ACHN (cell line): ENCODE results near the gene COL28A1.
"Not testable (repeated sequence)": the region's sequence is repeated elsewhere in the genome, so short reads cannot be mapped to it uniquely, and the experiment has no call there.

Experiments used
- DNase-seq: peaks from one replicate; pipeline ENCODE4 v3.0.0-alpha.2; 2015
- in situ Hi-C: cut with HindIII; loops from 2 replicates; pipeline ENCODE4 v1.10.0; 2017; ENCODE audit warnings: low sequenced_read_pairs, low pct_ligation_motif_present, low pct_unique_long_range_greater_than_20kb

COL28A1 gene

DNA sequence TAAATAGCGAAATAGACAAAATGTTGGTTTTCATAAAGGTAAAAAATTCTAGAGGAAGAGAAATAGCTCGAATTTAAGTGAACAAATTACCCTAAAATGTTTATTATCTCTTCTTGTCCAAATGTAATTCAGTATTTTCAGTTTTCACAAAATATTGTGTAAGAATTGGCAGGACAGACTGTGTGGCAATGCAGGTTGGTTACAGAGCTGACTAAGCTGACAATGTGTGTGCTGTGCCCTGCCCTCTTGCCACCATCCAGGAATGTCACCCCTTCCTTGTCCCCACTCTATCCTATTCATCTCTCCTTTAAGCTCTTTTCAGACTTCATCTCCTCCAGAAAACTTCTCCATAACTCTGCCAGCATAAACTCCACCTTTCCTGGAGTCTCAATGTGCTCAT, 46.1 kb downstream of the COL28A1 start:
- no peak for DNase-seq
- in situ Hi-C loops: no loop called here

DNA sequence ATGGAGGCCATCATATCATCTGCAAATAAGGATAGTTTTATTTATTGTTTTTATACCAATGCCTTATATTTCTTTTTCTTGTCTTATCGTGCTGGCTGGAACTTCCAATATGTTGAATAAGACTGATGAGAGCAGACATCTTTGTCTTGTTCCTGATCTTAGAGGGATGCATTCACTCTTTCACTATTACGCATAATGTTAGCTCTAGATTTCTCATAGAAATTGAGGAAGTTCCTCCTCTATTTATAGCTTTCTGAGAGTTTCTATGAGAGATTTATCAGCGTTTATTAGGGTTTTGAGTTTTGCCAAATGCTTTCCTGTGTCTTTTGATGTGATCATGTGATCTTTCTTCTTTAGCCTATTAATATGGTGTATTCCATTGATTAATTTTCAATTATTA, 49.3 kb downstream of the COL28A1 start:
- in situ Hi-C loops: no loop called here
- no peak for DNase-seq

DNA sequence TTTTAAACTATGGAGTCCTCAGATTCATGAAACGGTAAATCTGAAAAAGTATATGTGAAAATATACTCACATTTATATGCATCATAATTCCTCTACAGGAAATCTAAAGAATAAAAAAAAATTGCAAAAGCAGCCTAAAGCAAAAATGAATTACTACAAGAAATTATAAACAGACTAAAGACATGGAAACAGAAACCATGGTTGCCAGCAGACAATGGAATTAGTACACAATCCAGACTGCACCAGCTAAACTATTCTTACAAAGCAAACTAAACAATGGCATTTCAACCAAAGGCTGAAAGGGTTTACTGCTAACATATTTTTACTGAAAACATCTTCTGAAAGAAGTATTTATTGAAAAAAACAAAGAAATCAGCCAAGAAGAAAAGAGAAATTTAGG, 51.6 kb downstream of the COL28A1 start:
- in situ Hi-C loops: no loop called here
- no peak for DNase-seq

DNA sequence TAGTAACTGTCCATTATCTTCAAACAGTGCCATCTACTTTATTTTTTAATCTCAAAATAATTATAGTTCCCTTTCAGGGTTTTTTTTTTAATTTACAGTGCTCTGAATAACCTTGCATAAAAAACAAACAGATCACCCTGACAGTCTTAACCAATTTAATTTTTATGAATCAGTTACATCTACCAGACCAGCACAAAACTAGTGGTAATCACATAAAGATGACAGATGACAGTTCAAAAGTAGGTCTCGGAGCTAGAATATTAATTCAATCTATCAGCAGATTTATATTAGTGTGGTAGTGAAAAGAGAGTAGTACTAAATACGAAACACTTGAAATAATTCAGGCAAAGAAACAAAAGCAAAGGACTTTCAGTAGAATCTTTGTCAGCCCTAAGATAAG, 53.9 kb downstream of the COL28A1 start:
- DNase-seq: no peak
- in situ Hi-C loops: no loop called here

DNA sequence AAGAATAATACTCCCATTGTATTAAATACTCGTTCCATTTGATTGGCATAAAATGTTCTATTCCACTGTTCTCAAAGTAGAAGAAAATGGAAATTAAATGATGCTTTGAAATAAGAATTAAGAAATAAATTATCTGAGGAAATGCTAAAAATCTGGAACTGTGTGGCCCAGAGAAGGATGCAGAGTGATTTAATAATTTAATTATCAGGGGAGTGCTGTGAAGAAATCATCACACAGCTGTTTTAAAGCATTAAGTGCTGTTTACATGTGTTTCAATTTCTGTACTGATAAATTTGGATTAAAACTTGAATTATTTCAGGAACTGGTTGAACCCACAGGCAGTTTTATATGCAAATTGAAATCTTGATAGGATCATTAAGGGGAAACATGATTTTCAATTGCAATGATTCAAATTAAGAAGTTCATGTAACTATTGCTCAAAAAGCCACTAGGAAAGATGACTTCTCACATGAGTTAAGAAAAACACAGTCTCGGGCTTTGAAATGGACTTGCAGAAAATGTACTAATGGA, 56.3 kb downstream of the COL28A1 start:
- DNase-seq: no peak
- in situ Hi-C loops: no loop called here

DNA sequence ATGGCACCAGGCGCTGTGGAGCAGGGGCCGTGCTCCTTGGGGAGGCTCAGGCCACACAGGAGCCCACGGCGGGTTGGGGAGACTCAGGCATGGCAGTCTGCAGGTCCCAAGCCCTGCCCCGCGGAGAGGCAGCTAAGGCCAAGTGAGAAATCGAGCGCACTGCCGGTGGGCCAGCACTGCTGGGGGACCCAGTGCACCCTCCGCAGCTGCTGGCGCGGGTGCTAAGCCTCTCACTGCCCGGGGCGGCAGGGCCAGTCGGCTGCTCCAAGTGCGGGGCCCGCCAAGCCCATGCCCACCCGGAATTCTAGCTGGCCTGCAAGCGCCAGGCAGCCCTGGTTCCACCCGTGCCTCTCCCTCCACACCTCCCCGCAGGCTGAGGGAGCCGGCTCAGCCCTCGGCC, 57.1 kb downstream of the COL28A1 start:
- DNase-seq: no peak
- in situ Hi-C loops: no loop called here

DNA sequence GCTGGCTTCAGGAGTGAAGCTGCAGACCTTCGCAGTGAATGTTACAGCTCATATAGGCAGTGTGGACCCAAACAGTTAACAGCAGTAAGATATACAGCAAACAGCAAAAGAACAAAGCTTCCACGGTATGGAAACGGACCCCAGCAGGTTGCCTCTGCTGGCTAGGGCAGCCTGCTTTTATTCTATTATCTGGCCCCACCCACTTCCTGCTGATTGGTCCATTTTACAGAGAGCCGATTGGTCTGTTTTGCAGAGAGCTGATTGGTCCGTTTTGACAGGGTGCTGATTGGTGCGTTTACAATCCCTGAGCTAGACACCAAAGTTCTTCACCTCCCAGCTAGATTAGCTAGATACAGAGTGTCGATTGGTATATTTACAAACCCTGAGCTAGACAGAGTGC, 58.0 kb downstream of the COL28A1 start:
- DNase-seq, in situ Hi-C loops: not testable (repeated sequence)

DNA sequence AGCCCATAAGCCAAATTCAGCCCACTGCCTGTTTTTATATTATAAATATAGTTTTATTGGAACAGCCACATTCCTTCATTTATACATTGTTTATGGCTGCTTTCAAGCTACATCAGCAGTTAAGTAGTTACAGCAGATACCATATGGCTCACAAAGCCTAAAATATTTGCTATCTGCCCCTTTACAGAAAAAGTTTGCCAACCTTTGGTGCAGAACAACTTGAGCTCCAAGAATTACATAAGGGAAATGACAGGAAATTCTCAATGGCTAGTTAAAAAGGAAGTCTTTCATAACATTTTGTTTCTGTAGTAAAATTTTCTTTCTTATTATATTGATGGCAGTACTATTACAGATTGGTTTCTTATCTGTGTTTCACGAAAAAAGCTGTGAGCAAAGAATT, 59.3 kb downstream of the COL28A1 start:
- in situ Hi-C loops: no loop called here

DNA sequence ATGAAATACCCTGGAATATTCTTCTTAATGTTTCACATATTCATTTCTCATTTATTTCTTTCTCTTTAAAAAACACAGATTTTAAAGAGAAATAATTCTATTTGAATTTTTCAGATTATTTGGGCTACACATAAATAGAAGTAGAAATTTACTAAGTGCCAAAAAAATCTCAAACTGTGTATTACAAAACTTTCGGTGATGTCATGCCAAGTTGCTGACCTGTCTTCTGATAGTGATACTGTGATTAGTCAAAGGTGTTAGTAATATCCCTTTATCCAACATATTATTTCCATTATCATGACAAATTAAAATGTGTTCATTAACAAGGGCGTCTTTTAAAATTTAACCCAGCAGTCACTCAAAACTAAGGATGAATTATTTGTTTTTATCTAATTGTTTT, 60.1 kb downstream of the COL28A1 start:
- DNase-seq: no peak
- in situ Hi-C loops: no loop called here

More for the DNA sequence above, 59.3 kb downstream of the COL28A1 start:
- DNase-seq: no peak

DNA sequence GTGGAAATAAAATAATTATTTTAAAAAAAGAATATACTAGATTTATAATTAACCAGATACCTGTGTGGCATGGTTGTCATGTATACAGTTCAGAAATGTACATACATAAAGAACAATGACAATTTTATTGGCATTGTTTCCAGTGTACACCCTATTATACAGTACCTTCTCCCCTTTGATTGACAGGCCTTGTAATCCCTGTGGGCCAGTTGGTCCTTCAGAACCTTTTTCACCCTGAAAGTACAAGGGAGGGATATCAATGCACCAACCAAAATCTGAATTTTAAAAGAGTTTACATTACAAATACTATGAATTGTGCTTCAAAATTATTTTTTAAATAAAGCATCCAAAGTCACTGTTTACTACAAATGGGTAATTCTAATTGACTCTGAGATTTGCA, 61.2 kb downstream of the COL28A1 start:
- in situ Hi-C loops: no loop called here
- DNase-seq: no peak

DNA sequence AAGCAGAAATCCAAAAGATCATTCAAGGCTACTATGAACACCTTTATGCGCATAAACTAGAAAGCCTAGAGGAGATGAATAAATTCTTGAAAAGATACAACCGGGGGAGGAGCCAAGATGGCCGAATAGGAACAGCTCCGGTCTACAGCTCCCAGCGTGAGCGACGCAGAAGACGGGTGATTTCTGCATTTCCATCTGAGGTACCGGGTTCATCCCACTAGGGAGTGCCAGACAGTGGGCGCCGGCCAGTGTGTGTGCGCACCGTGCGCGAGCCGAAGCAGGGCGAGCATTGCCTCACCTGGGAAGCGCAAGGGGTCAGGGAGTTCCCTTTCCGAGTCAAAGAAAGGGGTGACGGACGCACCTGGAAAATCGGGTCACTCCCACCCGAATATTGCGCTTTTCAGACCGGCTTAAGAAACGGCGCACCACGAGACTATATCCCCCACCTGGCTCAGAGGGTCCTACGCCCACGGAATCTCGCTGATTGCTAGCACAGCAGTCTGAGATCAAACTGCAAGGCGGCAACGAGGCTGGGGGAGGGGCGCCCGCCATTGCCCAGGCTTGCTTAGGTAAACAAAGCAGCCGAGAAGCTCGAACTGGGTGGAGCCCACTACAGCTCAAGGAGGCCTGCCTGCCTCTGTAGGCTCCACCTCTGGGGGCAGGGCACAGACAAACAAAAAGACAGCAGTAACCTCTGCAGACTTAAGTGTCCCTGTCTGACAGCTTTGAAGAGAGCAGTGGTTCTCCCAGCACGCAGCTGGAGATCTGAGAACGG, 70.5 kb downstream of the COL28A1 start:
- in situ Hi-C loops, DNase-seq: not testable (repeated sequence)

DNA sequence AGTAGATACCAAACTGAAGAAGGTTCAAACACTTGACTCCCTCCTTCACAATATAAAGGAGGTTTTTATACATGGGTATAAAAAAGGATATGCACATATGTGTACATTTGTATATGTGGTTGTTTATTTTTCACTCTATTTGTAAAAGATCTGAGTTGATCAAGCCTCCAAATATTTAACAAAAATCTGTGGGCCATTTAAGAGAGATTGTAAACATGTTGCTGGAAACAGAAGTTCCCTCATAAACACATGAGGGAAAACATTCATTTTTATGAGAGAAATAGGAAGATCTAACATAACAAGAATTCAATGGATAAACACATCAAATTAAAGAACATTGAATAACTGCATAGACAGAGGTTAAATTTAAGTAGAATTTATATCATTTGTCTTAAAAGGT, 81.7 kb downstream of the COL28A1 start:
- in situ Hi-C loops: no loop called here
- DNase-seq: no peak

DNA sequence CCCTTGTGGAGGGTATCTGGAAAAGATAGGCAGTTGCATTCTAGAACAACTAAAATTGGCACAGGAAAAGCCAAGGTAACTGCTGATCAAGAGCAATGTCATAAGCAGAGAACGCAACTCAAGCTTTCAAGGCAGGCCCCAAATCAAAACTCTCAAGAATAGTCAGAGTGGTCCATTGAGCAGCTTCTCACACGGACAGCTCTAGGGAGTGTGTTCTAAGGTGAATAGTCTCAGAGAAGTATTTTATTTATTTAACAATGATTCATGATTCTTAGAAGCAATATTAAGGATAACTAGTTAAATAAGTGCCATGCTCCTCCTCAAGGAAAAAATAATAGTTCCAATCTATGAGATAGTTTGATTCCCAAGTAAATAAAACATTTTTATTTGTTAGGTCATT, 83.0 kb downstream of the COL28A1 start:
- DNase-seq: no peak
- in situ Hi-C loops: no loop called here

DNA sequence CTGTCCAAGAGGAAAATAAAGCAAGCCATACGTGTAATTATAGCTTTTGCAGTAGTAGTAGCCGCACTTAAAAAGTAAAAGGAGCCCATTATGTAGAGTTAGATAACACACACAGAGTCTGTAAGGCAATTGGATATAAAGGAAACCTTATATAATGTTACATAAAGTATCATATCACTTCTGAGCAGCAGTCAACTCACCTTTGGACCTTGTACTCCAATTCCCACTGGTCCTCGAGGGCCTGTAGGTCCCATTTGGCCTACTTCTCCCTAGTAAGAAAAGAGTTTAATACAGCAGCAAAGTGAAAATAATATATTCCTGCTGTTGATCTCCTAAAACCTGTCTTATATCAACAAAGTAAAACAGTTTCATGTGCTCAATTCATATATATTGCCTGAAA, 83.6 kb downstream of the COL28A1 start:
- DNase-seq: no peak
- in situ Hi-C loops: no loop called here

DNA sequence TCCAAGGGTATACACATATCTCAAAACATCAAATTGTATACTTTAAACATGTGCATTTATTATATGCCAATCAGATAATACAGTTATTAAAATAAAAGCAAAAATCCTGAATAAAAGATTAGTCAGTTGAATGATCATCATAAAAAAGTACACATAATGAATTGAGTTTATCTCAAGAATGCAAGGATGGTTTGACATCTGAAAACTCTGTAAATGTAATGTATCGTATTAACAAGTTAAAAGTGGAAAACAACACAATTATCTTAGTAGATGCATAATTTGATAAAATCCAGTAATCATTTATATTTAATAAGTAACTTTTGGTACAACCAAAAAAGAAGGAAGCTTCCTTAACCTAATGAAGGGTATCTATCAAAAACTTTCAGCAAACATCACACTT, 86.6 kb downstream of the COL28A1 start:
- in situ Hi-C loops: no loop called here
- DNase-seq: no peak

DNA sequence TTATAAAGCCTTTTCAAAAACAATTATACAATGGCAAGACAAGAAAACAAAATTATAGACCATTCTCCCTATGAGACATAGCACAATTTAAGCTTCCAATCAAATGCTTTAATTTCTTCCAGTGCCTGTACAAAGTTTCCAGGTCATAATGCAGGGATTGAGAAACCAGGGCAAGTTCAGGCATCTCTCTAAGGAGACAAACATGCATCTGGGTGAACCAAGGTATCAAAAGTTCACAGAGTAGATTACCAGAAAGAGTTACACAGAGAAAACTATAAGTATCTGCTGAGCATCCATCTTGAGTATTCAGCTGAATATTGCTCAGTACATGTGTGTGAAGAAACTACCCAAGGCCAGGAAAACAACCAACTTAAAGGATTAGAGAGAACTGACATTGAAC, 89.1 kb downstream of the COL28A1 start:
- in situ Hi-C loops: no loop called here
- no peak for DNase-seq

DNA sequence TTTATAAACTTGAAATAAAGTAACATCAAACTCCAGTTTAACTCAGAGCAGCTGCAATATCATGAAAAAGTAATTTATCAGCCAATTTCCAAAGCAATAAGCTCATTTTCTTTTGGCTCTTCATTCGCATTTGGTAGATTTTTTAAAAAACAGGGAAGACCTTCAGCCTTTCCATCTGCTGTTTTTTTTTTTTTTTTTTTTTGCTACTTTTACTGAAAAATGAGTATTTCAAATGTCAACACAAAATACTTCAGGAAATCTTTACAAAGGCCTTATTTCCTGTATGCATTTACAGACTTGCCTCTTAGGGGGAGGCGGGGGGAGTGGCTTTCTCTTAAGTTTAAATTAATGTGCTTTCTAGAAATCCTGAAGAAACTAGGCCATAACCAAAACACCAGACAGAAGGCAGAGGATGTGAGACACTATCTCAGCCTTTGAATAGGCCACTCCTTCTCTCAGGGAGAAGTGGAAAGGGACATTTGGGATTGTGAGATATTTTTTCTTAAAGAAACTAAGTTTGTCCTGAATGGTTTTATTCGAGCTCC, 91.8 kb downstream of the COL28A1 start:
- DNase-seq: no peak
- in situ Hi-C loops: no loop called here

DNA sequence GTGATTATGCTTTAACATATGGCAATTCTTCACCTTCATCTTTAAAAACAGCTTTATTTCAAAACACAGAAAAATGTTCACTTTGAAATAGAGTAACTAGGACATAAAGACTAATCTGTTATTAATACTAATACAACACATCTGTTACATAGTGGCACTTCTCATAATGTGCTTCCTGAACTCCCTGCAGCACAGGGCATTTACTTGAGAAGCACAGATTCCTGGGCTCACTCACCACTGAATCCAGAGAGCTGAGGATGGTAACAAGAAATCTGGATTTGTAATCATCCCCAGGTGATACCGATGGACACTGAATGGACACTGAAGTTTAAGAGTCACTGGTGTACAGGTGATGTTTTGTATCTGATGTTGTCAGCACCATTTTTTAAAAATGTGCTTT, 96.1 kb downstream of the COL28A1 start:
- in situ Hi-C loops: no loop called here
- DNase-seq: no peak

DNA sequence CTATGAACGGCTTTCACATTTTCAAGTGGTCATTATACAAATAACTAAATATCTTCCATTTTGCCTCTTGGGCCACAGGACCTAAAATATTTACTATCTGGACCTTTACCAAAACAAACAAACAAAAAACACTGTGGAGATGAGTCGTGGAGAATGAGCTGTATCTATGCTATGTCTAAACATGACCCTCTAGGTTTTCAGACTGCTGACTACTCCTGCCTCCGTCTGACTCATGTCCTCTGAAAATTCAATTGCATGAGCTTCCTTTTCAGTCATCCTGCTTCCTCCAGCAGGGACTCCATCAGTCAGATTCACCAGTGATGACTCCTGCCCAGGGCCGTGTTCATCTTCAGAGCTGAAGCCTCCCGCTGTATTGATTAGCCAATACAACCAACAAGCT, 96.8 kb downstream of the COL28A1 start:
- in situ Hi-C loops: no loop called here
- peak; percentile 80 for DNase-seq

DNA sequence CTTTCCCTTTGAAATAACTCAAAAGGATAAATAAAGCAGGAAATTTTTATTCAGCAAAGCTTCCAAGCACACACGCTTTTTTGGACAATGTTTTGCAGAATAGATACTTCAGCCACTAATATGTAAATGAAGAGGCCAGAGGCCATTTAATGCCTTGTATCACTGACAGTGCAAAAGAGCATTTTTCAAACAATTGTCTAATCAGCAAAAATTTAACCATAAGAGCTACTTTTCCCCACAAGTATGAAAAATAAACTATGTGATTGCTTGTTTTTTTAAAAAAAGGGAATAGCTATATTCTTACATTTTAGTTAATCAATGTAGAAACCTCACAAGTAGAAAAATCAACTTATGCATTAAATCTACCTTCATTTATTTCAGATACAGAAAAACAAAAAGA, 99.7 kb downstream of the COL28A1 start:
- no peak for DNase-seq
- in situ Hi-C loops: no loop called here
